Pancreas (tissue), 10 donors: ENCODE data around the gene RHOBTB3. TPM values are rescaled to one million over a fixed set of nuclear protein-coding genes. Genes with fewer than 3 reads are reported as not detected.

Source experiments
- ATAC-seq, 4 donors: fragments of 200-7000 bp; cut with Tn5 transposase; one replicate each; pipeline versions ENCODE4 v1.8.0 to v1.9.1; 2020; ENCODE audit warnings: mild to moderate bottlenecking in 4 of 4, moderate library complexity in 4 of 4
- DNase-seq, 6 donors: peaks; one replicate each; pipeline ENCODE4 v3.0.0-alpha.2; 2020
- FAIRE-seq: peaks from 2 replicates; lab custom pipeline; 2012; peaks lifted over from hg19 to GRCh38; lab: Jason Lieb, UNC
- H3K27ac ChIP-seq, 4 donors: fragments of 200-600 bp; sonication (generic); 1 replicate in 3 of 4; 2 replicates in 1 of 4; pipeline versions ENCODE4 v1.5.0 to v1.8.0; 2020
- H3K27me3 ChIP-seq, 4 donors: fragments of 200-600 bp; one replicate each; pipeline ENCODE4 v1.8.0; 2021
- H3K36me3 ChIP-seq, 3 donors: fragments of 200-600 bp; sonication (generic) in 1 of 3; one replicate each; pipeline versions ENCODE4 v1.5.0 to v1.8.0; 2020 to 2021
- H3K4me1 ChIP-seq, 3 donors: fragments of 200-600 bp; one replicate each; pipeline ENCODE4 v1.8.0; 2021
- H3K4me3 ChIP-seq, 4 donors: fragments of 200-600 bp; sonication (generic) in 2 of 4; one replicate each; pipeline versions ENCODE4 v1.5.0 to v1.8.0; 2020 to 2021
- H3K9me3 ChIP-seq, 4 donors: fragments of 200-600 bp; one replicate each; pipeline ENCODE4 v1.8.0; 2021
- WGBS, 2 donors: extraction: QIAGEN DNeasy Blood & Tissue Kit; methylation state at CpG; one replicate each; pipeline ENCODE4 v1.1.7; 2013; 5-methylcytosine and 5-hydroxymethylcytosine counted together
- intact Hi-C, 3 donors: fragments of 100-400 bp; cut with DNase I; formaldehyde crosslinking; loops; one replicate each; pipeline versions ENCODE4 v1.11.1 to v1.14.2; 2022
- polyA plus RNA-seq, 2 donors: library from polyadenylated mRNA; stranded (reverse); fragments of 200-250 nt; gene quantifications; one replicate each; pipeline ENCODE4 v1.2.3, GENCODE V29; 2013
- total RNA-seq, 6 donors: library from RNA; stranded (reverse); fragmentation: NEBNext Ultra II Directional in 4 of 6; extraction: Animal tissue kit (Norgen Biotek cat#: 25700) in 4 of 6; gene quantifications; one replicate each; pipeline versions ENCODE4 v1.2.1 to v1.2.4, GENCODE V29; 2021 to 2023
- TF ChIP-seq, protein P1 (sequence below), 4 donors: fragments of 200-600 bp; sonication (generic) in 3 of 4; IDR thresholded peaks; one replicate each; pipeline versions ENCODE4 v1.5.0 to v1.8.0; 2021; ENCODE audit warnings: antibody characterized with exemption in 4 of 4
- donor health status: healthy with polysubstance abuse.
- donor health status: DM: no; HTN: no; CAD: no; lungs with moderate emphysema.
- donor health status: DM: no; HTN: no; CAD: no.
- donor health status: control.
- donor health status: control.
- donor health status: Bipolar disorder and iron deficiency.
- donor health status: DM: yes; HTN: yes; CAD: no.
- donor health status: DM: no; HTN: no; CAD: no.
- donor health status: DM: no; HTN: no; CAD: no.
- donor health status: DM: yes; HTN: yes; CAD: no.

The RHOBTB3 gene
- total and polyA plus RNA-seq, 8 donors = 32.5 to 190 (median 77.3) TPM

DNA sequence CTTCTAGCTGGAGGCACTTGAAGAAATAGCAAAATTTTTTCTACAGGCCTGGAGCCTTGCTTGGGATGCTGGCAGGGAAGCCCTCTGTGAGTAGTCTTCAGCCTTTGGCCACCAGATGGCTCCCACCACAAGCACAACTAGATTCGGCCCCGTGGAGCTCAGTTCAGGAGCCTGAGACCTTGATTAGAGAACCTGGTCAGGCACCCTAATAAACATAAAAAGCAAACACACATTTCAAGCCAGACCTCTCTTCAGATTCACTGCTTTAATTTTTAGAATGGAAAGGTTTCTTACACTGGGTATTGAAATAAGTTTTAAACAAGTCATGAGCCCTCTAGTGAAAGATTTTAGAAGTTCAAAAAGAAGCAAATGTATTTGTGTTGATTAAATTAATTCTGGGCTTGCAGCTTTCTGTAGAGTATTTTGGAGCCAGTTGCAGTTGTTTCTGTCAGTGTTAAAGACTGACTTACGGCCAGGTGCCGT is 50.0 kb downstream of the RHOBTB3 start:
- Histone ChIP-seq H3K36me3 (peaks cover 0 to 24% (median 5%) of the 10 kb centered on the region in 3 donors), H3K27me3 (no peaks in the 10 kb centered on the region), H3K9me3 (no peaks in the 10 kb centered on the region), H3K4me1 (peaks cover 0 to 6% (median 6%) of the 10 kb centered on the region in 3 donors), H3K4me3 (no peak overlapping the region), H3K27ac (peak overlapping the region in 2 of 4 donors; percentile 7 to 46)
- peak; percentile 62 to 79 (median 68) for DNase-seq
- TF ChIP-seq, protein P1, sequence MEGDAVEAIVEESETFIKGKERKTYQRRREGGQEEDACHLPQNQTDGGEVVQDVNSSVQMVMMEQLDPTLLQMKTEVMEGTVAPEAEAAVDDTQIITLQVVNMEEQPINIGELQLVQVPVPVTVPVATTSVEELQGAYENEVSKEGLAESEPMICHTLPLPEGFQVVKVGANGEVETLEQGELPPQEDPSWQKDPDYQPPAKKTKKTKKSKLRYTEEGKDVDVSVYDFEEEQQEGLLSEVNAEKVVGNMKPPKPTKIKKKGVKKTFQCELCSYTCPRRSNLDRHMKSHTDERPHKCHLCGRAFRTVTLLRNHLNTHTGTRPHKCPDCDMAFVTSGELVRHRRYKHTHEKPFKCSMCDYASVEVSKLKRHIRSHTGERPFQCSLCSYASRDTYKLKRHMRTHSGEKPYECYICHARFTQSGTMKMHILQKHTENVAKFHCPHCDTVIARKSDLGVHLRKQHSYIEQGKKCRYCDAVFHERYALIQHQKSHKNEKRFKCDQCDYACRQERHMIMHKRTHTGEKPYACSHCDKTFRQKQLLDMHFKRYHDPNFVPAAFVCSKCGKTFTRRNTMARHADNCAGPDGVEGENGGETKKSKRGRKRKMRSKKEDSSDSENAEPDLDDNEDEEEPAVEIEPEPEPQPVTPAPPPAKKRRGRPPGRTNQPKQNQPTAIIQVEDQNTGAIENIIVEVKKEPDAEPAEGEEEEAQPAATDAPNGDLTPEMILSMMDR (IDR thresholded peaks at IDR 0.05) = peak; percentile 30 to 73 (median 62)
- peak; percentile 72 to 98 (median 94) for ATAC-seq
- no peak for FAIRE-seq
- intact Hi-C loops = loop anchor here in 1 of 3 donors (5.0 kb wide), 1 partner anchor 66 kb away; no protein-coding TSS in a partner anchor
- WGBS, 2 donors = 20 to 22% methylated on average over 4 of the region's 4 CpGs

DNA sequence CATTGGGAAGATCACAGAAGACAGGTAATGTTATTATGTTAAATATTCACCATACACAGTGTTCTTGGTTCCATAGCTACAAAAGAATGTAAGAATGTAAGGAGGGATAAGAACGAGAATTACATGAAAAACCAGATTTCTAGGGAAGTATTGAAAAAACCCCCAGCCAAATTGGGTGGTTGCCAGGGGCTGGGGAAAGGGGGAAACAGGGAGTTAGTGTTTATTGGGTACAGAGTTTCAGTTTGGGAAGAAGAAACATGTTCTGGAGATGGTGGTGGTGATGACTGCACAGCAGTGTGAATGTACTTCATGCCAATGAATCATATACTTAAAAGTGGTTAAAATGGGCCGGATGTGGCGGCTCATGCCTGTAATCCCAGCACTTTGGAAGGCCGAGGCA is 51.0 kb downstream of the RHOBTB3 start:
- ATAC-seq = no peak
- Histone ChIP-seq H3K27me3 (no peaks in the 10 kb centered on the region), H3K9me3 (no peaks in the 10 kb centered on the region), H3K4me1 (peaks cover 0 to 6% (median 6%) of the 10 kb centered on the region in 3 donors), H3K27ac (no peak overlapping the region), H3K36me3 (peaks cover 0 to 27% (median 5%) of the 10 kb centered on the region in 3 donors), H3K4me3 (no peak overlapping the region)
- no peak for DNase-seq
- TF ChIP-seq, protein P1 (IDR thresholded peaks at IDR 0.05) = no peak
- no peak for FAIRE-seq
- intact Hi-C loops = loop anchor here in 1 of 3 donors (5.0 kb wide), 1 partner anchor 65 kb away; no protein-coding TSS in a partner anchor
- 93 to 96% methylated on average over 4 of the region's 4 CpGs for whole genome bisulfite sequencing, 2 donors

DNA sequence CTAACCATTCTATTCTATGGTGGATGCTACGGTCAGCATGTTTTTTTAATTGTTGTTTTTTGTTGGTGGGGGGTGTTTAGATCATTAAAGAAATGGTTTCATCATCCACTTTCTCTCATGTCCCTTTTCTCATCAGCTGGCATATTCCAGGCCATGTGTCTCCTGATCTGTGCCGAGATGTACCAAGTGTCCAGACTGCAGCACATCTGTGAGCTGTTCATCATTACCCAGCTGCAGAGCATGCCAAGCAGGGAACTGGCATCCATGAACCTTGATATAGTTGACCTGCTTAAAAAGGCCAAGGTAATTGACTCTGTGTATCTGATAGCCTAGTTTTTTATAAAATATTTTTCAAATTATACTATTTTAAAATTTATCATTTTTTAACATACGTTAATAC is 52.5 kb downstream of the RHOBTB3 start:
- ATAC-seq = no peak
- no peak for FAIRE-seq
- no peak for DNase-seq
- peaks cover 0 to 6% (median 6%) of the 10 kb centered on the region in 3 donors for H3K4me1 ChIP-seq
- WGBS, 2 donors = 90 to 93% methylated on average over 3 of the region's 3 CpGs
- no peaks in the 10 kb centered on the region for H3K27me3 ChIP-seq
- intact Hi-C loops = loop anchor here in 1 of 3 donors (5.0 kb wide), 1 partner anchor 64 kb away; no protein-coding TSS in a partner anchor
- no peak overlapping the region for H3K27ac ChIP-seq
- no peak overlapping the region for H3K4me3 ChIP-seq
- H3K9me3 ChIP-seq = no peaks in the 10 kb centered on the region
- TF ChIP-seq, protein P1 (IDR thresholded peaks at IDR 0.05) = no peak
- peaks cover 0 to 42% (median 11%) of the 10 kb centered on the region in 3 donors for H3K36me3 ChIP-seq

DNA sequence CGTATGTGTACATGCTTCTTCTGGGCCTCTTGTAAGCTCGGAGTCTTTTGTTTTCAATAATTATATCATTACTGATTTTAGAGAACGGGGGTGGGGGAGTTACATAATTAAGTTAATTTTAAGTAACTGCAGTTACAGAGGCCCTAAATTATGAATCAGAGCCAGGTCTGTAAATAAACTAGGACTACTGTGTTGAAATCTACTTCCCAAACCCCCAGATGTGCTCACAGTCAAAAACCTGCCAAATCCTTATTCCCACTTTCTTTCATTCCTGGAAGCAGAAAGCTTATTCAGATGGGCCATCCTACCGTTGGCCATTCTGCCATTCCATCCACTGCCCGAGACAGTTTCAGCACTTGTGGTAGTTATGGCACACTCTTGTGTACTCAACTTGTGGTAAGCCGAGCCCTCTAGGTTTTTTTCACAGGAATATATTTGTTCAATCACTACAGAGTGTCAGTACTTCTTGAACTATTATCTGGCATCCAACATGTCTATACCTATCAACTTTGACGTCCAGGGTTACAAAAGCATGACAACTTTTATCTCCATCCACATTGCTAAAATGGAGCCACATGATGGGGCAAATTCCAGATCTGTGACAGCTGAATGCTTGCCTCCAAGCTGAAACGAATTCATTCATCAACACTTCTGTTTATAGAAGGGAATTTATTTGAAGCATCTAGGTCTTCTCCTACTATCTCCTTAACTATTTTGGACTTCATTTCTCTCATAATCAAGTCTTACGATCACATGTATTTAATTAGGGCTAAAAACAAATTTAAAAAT is 53.6 kb downstream of the RHOBTB3 start:
- FAIRE-seq (no peak), DNase-seq (no peak), ATAC-seq (no peak)
- TF ChIP-seq, protein P1 (IDR thresholded peaks at IDR 0.05) = no peak
- Histone ChIP-seq H3K36me3 (peaks cover 0 to 49% (median 14%) of the 10 kb centered on the region in 3 donors), H3K4me1 (peaks cover 0 to 5% (median 3%) of the 10 kb centered on the region in 3 donors), H3K4me3 (no peak overlapping the region), H3K27me3 (no peaks in the 10 kb centered on the region), H3K9me3 (no peaks in the 10 kb centered on the region), H3K27ac (no peak overlapping the region)
- intact Hi-C loops = loop anchor here in 1 of 3 donors (5.0 kb wide), 1 partner anchor 63 kb away; no protein-coding TSS in a partner anchor
- 84 to 88% methylated on average over 9 of the region's 9 CpGs for whole genome bisulfite sequencing, 2 donors
